LNCAP (cell line): ENCODE results near the gene TEX50.

Experiments used
- CTCF ChIP-seq: fragments of 450-650 bp; IDR thresholded peaks from 2 replicates; pipeline ENCODE4 v1.5.1; 2017; ENCODE audit warnings: mild to moderate bottlenecking

The TEX50 gene

GRCh38 chr1:173635116-173635515 is at the start of gene TEX50:
TEX50 (plus strand) TSS chr1:173635338; CDS start chr1:173635522, 184 bp downstream.
- TF ChIP-seq CTCF: no peak

- TF ChIP-seq CTCF: no peak
Measured at GRCh38 chr1:173590557-173590956, 44.6 kb upstream of the TEX50 start.

GRCh38 chr1:173596097-173596825 is 38.9 kb upstream of the TEX50 start:
- no peak for TF ChIP-seq CTCF

GRCh38 chr1:173601588-173601987 is 33.5 kb upstream of the TEX50 start:
- no peak for TF ChIP-seq CTCF

GRCh38 chr1:173603056-173603591 is 32.0 kb upstream of the TEX50 start, which contains the start of gene SLC9C2:
SLC9C2 (minus strand) TSS chr1:173603072; CDS start chr1:173601776, 1,296 bp downstream.
- TF ChIP-seq CTCF: no peak

GRCh38 chr1:173608503-173609216 is 26.5 kb upstream of the TEX50 start:
- no peak for TF ChIP-seq CTCF

- no peak for TF ChIP-seq CTCF
Measured at GRCh38 chr1:173616859-173617258, 18.3 kb upstream of the TEX50 start.
